GM19193 (cell line): ENCODE measurements around the gene NDN.

ENCODE experiments used
- POLR2A ChIP-seq: IDR thresholded peaks from 4 replicates; pipeline ENCODE4 v1.6.1; 2011; ENCODE audit not compliant: insufficient read depth, insufficient read length; ENCODE audit errors: extremely low read depth

Gene NDN

DNA sequence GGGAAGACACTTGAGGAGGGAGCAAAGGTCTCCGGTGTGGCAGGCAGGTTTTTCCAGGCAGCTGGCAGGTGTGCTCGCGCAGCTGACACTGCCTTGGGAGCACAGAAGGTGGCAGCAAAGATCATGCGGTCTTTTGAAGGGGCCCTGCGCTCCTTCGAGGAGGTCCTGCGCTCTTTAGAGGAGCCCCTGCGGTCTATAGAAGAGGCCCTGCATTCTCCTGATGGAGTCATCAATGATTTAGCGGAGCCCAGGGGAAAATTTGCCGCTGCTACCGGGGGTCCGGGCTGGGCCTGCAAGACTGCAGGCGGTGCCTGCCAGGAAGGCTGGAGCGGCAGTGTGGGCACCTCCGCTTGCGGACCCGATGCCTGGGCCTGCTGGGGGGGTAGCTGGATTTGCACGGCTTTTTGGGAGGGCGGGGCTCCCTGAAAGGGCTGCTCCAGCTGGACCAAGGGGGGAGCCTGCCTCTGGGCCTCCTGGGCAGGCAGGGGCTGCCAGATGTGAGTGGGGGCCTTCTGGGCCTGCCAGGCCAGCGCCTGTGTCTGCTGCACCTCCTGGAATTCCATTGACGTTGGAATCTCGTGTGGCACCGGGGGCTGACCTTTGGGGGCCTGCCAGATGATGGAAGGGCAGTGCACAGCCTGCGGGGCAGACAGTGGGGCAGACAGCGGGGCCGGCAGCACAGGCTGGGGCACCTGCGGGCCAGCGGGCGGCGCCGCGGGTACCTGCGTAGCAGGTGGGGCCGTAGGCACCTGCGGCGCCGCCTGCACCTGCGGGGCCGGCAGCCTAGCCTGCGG lies 41.5 kb downstream of the NDN start:
- no peak for TF ChIP-seq POLR2A

DNA sequence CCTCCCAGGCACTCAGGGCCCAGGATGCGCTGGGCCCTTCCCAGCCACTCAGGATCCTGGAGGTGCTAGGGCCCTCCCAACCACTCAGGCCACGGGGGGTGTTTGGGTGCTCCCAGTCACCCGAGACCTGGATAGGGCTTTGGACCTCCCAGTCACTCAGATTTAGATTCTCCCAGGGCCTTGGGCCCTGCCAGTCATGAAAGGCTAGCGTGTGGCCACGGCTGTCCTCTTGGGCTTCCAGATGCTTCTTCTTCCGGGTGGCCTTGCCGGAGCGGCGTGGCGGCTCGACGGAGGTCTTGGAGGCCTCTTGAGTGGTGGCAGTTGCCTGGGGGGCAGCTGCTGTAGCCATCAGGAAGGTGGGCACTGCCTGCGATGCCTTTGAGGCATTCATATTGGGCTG lies 42.3 kb downstream of the NDN start:
- TF ChIP-seq POLR2A: no peak

DNA sequence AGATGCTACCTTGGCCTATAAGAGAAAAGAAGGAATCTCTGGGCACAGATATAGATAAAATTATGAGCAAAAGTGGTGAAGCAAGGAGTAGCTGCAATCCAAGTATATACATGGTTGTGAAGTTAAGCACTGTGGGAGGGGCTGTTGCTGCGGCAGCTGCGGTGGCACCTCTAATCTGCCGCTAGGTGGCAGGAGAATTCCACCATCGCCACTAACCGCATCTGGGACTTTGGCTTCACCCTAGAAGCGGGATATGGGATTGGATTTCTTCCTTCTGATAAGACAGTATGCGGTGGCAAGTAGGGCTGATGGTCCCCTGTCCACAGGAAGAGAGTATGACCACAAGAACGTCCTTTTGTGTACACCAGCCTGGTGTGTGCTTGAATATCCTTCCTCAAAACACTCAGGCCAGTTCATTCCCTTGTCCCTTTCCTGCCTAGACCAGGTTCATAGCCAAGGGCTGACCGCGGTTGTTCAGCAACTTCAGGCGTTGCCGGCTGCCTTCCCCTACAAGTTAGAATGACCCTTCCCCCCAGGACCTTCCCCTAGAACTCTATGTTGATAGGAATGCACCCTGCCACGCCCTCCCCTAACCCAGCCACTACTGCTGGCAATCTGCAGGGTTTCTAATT lies 44.6 kb downstream of the NDN start:
- no peak for TF ChIP-seq POLR2A
